Uterus (tissue), 4 donors: Measurements from ENCODE around the gene RNF151. TPM values are rescaled to one million over a fixed set of nuclear protein-coding genes. Genes with fewer than 3 reads are reported as not detected.

ENCODE experiments used
- DNase-seq, 2 donors: peaks; one replicate each; pipeline ENCODE4 v3.0.0-alpha.2; 2019 to 2020
- H3K27ac ChIP-seq, 2 donors: fragments of 200-600 bp; sonication (generic); 1 replicate in 1 of 2; 2 replicates in 1 of 2; pipeline ENCODE4 v1.5.1; 2016 to 2018
- H3K27me3 ChIP-seq, 2 donors: fragments of 200-600 bp; sonication (generic); one replicate each; pipeline ENCODE4 v1.5.1; 2018 to 2019; ENCODE audit warnings: control low read depth in 1 of 2
- H3K36me3 ChIP-seq, 2 donors: fragments of 200-600 bp; sonication (generic); one replicate each; pipeline ENCODE4 v1.5.1; 2019; ENCODE audit warnings: control low read depth in 1 of 2
- H3K4me1 ChIP-seq, 2 donors: fragments of 200-600 bp; sonication (generic); one replicate each; pipeline ENCODE4 v1.5.1; 2018 to 2019; ENCODE audit warnings: control low read depth in 1 of 2
- H3K4me3 ChIP-seq, 2 donors: fragments of 200-600 bp; sonication (generic); 1 replicate in 1 of 2; 2 replicates in 1 of 2; pipeline ENCODE4 v1.5.1; 2018 to 2019; ENCODE audit warnings: mild to moderate bottlenecking in 1 of 2
- H3K9me3 ChIP-seq, 2 donors: fragments of 200-600 bp; sonication (generic); one replicate each; pipeline ENCODE4 v1.5.1; 2019; ENCODE audit warnings: control low read depth in 1 of 2
- POLR2A ChIP-seq, 2 donors: fragments of 450-650 bp; IDR thresholded peaks; one replicate each; pipeline ENCODE4 v1.6.1; 2016; ENCODE audit warnings: antibody characterized with exemption in 2 of 2, mild to moderate bottlenecking in 1 of 2, moderate library complexity in 1 of 2
- intact Hi-C: fragments of 100-400 bp; cut with DNase I; formaldehyde crosslinking; loops from one replicate; pipeline ENCODE4 v1.15.1; 2023; ENCODE audit warnings: low total_unique reads
- total RNA-seq, 4 donors: library from RNA; depleted of rRNA in 3 of 4; stranded (reverse); fragments of >200 nt in 3 of 4; gene quantifications; one replicate each; pipeline versions ENCODE4 v1.1.0 to v1.2.4, GENCODE V29; 2014 to 2023
- TF ChIP-seq, protein P1 (sequence below), 4 experiments: fragments of 200-600 bp in 2 of 4; fragments of 450-650 bp in 2 of 4; sonication (generic) in 2 of 4; IDR thresholded peaks; one replicate each; pipeline ENCODE4 v1.5.1; 2016 to 2019; ENCODE audit warnings: antibody characterized with exemption in 4 of 4, mild to moderate bottlenecking in 2 of 4, moderate library complexity in 1 of 4
- donor health status: DM: yes; HTN: yes; CAD: no.

The RNF151 gene
- total RNA-seq, 4 donors from 2014 or later: not detected

DNA sequence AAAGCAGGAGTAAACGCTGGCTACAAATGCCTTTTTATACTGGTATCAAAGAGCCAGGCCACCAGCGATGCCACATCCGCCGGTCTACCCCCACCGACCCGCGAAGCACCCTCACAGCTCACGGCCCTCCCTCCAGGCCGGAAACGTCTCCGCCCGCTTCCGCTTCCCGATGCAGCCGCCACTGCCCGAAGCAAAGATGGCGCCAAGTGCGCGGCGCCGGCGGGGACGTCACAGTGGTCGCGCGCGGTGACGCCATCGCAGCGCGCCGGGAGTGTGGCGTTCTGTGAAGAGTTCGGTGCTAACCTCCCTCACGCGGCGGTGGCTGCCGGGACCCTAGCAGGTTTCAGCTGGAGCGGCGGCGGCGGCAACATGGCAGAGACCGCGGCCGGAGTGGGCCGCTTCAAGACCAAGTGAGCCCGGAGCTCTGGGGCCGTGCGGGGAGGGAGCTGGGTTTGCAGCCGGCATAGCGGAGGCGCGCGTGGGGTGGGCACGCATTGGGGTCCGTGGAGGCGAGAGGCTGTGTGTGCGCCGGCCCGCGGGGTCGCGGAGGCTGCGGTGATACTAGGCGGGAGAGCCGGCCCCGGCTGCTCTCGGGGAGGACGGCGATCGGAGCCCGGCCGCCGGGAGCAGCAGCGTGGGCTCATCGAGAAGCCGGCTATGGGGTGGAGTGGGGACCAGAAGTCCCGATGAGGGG is 5.3 kb downstream of the RNF151 start, which contains the start of gene TBL3:
TBL3 (plus strand) TSS at position 258 of the 694 bp plus-strand sequence; CDS start at position 370, 112 bp downstream.
- peak within 1 kb of the TSS; percentile 77 to 86 for H3K27ac ChIP-seq
- DNase-seq: peak; percentile 90 to 94
- no peaks in the 10 kb centered on the region for H3K36me3 ChIP-seq
- no peaks in the 10 kb centered on the region for H3K9me3 ChIP-seq
- no peaks in the 10 kb centered on the region for H3K27me3 ChIP-seq
- peak within 1 kb of the TSS; percentile 74 to 83 for H3K4me3 ChIP-seq
- H3K4me1 ChIP-seq: peaks cover 0 to 18% of the 10 kb centered on the region in 2 donors
- TF ChIP-seq POLR2A (IDR thresholded peaks at IDR 0.05): peak; percentile 91 to 95
- TF ChIP-seq, protein P1, sequence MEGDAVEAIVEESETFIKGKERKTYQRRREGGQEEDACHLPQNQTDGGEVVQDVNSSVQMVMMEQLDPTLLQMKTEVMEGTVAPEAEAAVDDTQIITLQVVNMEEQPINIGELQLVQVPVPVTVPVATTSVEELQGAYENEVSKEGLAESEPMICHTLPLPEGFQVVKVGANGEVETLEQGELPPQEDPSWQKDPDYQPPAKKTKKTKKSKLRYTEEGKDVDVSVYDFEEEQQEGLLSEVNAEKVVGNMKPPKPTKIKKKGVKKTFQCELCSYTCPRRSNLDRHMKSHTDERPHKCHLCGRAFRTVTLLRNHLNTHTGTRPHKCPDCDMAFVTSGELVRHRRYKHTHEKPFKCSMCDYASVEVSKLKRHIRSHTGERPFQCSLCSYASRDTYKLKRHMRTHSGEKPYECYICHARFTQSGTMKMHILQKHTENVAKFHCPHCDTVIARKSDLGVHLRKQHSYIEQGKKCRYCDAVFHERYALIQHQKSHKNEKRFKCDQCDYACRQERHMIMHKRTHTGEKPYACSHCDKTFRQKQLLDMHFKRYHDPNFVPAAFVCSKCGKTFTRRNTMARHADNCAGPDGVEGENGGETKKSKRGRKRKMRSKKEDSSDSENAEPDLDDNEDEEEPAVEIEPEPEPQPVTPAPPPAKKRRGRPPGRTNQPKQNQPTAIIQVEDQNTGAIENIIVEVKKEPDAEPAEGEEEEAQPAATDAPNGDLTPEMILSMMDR (IDR thresholded peaks at IDR 0.05): peak in 2 of 4 experiments; percentile 42 to 54
- intact Hi-C loops: no loop called here

DNA sequence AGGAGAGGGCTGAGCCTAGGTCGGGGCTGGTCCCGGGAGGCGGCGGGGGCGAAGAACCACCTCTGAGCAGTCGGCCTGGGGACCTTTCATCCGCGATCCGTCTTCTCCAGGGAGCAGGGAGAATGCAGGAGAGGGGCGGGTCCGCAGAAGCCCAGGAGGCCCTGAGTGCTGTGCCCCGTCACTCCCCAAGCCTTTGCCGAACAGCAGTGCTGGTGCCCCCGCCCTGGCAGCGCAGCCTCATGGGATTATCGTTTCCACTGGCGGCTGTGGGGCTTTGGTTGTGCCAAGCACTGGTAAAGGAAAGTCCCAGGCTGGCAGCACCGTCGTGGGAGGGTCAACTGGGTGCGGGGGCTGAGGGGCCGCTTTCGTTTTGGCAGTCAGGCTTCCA is 5.8 kb downstream of the RNF151 start:
- TF ChIP-seq, protein P1 (IDR thresholded peaks at IDR 0.05): no peak
- TF ChIP-seq POLR2A (IDR thresholded peaks at IDR 0.05): no peak
- no peaks in the 10 kb centered on the region for H3K36me3 ChIP-seq
- peak overlapping the region; percentile 74 to 83 for H3K4me3 ChIP-seq
- H3K9me3 ChIP-seq: no peaks in the 10 kb centered on the region
- no peaks in the 10 kb centered on the region for H3K27me3 ChIP-seq
- intact Hi-C loops: no loop called here
- H3K27ac ChIP-seq: peak overlapping the region; percentile 77 to 86
- DNase-seq: no peak
- H3K4me1 ChIP-seq: peaks cover 0 to 18% of the 10 kb centered on the region in 2 donors

DNA sequence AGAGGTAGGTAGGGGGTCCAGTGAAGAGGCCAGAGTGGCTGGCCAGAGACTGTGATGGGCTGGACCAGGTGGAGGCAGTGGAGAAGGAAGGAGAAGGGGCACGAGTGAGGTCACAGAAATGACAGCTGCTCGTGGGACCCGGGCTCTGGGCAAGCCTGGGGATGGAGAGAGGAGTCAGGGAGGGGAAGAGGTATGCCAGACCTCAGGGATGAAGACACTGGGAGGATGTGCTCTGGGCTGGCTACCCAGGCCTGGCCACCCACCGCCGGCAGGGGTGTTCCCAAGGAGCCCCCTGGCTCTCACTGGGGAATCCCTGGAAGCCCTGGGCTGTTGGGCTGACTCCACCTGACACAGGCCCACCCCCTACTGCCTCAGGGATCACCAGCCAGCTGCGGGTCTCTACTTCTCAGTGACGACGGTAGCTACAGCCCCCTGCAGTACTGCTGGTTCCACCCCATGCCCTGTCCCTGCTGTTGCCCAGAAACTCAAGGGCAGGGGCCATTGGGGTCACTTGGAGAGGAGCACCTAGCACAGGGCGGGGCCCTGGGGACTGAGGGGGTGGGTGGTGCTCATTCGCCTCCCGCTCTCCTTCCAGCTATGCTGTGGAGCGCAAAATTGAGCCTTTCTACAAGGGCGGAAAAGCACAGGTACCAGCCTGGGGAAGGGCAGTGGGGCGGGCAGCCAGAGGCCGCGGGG is 7.0 kb downstream of the RNF151 start:
- no peak for DNase-seq
- Histone ChIP-seq H3K36me3 (no peaks in the 10 kb centered on the region), H3K4me1 (peaks cover 0 to 18% of the 10 kb centered on the region in 2 donors), H3K9me3 (no peaks in the 10 kb centered on the region), H3K4me3 (no peak overlapping the region), H3K27me3 (no peaks in the 10 kb centered on the region), H3K27ac (no peak overlapping the region)
- TF ChIP-seq POLR2A (IDR thresholded peaks at IDR 0.05): no peak
- TF ChIP-seq, protein P1 (IDR thresholded peaks at IDR 0.05): no peak
- intact Hi-C loops: no loop called here

DNA sequence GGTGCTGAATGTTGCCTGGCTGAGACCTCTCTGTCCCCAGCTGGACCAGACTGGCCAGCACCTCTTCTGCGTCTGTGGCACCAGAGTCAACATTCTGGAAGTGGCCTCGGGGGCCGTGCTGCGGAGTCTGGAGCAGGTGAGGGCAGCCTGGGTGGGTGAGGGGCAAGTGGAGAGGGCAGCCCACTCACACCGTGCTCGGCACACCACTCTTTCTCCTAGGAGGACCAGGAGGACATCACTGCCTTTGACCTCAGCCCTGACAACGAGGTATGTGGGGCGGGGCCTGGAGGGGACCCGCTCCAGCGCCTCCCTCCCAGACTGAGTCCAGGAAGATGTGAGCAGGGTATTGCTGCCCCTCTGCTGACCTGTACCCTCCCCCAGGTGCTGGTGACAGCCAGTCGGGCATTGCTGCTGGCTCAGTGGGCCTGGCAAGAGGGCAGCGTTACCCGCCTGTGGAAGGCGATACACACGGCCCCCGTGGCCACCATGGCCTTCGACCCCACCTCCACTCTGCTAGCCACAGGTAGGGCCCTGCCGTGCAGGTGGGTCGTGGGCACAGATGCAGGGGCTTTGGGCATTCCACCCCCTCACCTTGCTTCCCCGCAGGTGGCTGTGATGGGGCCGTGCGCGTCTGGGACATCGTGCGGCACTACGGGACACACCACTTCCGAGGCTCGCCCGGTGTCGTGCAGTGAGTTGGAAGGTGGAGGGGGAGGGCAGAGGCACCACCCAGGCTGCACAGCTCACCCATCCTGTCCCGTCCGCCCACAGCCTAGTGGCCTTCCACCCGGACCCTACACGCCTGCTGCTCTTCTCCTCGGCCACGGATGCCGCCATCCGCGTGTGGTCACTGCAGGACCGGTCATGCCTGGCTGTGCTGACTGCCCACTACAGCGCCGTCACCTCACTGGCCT is 7.8 kb downstream of the RNF151 start:
- no peak for DNase-seq
- Histone ChIP-seq H3K27ac (no peak overlapping the region), H3K4me1 (peaks cover 0 to 18% of the 10 kb centered on the region in 2 donors), H3K27me3 (no peaks in the 10 kb centered on the region), H3K9me3 (no peaks in the 10 kb centered on the region), H3K36me3 (no peaks in the 10 kb centered on the region), H3K4me3 (no peak overlapping the region)
- intact Hi-C loops: no loop called here
- TF ChIP-seq, protein P1 (IDR thresholded peaks at IDR 0.05): no peak
- no peak for TF ChIP-seq POLR2A (IDR thresholded peaks at IDR 0.05)
